HG03442 (cell line): Measurements from ENCODE around the gene ANO6.
"Not testable (repeated sequence)": the region's sequence is repeated elsewhere in the genome, so short reads cannot be mapped to it uniquely, and the experiment has no call there.

Source experiments
- ATAC-seq: cut with Tn5 transposase; IDR thresholded peaks from one replicate; pipeline ENCODE4 v1.9.1; 2021; ENCODE audit warnings: mild to moderate bottlenecking, moderate library complexity; ENCODE audit not compliant: unreplicated experiment

The ANO6 gene

DNA sequence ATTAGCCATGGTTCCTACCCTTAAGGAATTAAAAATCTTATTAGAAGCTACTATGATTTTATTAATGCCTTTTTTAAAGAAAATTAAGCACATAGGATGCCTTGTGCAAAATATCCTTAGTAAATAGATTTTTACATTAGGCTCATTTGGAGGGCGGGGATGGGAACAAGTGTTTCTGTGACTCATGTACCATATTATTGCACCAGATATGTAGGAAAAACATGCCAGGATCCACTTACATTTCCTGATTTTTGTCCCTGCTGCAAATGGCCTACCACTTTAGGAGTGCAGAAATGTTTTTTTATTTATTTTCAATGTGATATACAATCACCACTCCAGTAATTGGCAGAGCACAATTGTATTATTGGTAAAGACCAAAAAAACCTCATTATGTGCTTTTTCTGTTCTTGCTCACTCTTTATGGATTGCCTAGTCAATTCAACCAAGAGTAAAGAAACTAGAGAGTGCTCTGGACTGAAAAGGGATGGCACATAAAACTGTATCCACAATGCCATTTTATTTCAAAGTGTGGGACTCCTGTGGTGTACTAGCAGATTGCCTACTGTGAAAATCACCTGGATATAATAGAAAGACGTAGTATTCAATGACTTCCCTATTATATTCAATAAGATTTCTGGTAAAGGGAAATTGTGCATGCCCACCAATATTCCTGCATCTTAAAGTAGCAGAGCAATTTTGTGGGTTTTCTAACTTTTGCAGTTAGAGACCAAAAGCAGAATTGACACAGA is 86.9 kb downstream of the ANO6 start:
- ATAC-seq, result no peak

DNA sequence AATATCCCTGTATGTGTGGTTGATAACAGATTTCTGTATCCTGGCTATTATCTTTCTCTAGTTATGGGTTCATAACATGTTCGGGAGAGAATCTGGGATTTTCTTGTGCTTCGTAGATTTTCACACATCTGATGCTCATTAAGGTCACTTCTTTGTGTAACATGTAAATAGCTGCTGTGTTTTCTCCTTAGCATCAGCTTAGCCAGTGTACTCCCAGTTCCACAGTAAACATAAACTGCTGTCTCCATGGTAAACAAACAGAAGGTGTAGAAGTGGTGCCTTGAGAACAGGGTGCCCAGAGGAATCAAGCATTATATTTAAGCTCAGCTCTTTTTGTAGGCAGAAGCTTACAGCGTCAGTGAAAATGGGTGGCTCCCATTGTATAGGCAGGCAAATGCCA is 88.0 kb downstream of the ANO6 start:
- ATAC-seq, result no peak

DNA sequence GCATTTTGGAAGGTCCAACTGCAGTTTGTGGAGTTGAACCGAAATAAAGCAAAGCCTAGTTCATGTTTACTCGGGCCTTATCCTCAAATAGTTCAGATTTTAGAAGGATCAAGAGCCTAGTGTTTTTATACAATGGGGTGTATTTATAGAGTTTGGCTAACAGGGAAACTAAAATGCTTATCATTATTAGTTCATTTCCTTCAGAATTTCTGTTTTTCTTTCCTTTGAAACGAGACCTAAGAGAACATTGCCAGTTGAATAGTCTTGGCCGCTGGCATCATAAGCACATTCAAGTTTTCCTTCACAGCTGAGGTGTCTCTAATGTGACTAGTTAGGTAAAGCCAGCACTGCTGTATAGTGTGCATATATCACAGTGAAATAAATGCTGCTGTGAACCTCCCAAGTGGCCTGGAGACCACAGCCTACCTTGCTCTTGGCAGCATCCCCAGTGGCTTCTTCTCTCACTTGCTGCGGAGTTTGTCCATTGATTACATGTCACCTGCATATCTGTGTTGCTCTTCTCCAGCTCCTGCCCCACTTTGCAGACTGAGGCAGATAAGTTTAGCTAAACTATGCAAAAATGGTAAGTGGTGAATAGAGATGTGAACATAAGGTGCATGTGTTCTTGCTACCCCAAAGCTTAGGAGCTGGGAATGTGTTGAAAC is 88.8 kb downstream of the ANO6 start:
- no peak for ATAC-seq

DNA sequence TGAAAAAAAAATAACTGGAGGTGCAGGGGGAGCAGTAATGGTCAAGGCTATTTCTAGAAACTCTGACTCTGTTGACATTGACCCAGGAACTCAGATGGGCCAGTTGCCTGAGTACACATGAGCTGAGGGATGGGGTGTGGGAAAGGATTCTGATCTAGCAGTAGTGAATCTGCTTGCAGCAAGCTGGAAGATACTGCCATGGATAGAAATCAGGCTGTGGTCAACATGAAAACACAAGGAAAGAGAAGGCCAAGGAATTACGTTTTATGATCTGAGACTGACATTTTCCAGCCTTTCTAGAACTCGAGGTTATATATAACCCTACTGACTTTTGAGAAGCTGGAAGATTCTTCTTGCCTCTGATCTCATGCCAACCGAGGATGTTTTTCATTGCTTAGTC is 90.0 kb downstream of the ANO6 start:
- ATAC-seq, result no peak

DNA sequence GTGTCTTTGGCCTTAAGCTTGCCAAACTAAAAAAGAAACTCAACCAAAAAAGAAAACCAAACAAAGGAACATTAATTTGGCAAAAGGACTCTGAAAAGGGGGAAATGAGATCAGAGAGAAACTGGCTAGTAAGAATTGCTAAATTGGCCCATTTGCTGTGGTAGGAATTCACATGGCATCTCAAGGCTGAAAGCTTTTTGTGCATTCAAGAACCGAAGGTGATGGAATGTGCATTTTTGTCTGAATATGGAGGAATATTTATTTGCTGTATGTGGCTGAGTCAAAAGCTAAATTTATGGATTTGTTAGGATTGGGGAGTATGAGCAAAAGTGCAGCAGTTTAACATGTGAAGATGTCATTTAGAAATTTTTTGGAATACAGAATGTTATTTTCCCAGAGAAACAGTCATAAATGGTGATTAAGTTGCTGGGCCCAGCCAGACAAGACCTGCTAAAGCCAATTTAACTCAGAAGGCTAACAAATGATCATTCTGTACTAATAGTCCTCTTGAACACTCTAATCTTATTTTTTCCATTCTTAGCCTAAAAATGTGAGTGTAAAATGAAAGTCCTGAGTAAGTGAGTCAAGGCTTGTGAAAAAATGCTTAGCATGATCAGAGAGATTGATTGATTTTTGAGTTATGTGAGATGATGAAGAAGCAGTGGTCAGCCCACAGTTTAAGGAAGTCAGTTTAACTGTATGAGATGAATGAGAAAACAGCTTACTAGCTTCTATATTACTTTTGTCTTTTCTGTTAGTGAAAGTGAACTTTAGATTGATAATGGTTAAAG is 94.1 kb downstream of the ANO6 start:
- no peak for ATAC-seq

DNA sequence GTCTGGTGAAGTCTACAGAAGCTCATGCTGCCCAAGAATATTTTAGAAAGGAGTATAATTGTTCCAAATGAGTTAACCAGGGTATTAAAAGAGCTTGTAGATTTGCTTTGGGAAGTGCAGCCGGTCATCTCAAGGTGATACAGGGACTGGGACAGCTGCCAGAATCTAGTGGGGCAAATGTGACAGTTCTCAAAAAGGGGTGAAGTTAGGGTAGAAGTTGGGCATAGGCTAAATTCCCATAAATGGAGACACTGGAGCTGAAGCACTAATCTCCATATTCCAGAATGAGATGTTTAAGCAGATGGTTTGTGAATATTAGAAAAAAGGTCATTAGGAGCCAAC is 94.7 kb downstream of the ANO6 start:
- no peak for ATAC-seq

DNA sequence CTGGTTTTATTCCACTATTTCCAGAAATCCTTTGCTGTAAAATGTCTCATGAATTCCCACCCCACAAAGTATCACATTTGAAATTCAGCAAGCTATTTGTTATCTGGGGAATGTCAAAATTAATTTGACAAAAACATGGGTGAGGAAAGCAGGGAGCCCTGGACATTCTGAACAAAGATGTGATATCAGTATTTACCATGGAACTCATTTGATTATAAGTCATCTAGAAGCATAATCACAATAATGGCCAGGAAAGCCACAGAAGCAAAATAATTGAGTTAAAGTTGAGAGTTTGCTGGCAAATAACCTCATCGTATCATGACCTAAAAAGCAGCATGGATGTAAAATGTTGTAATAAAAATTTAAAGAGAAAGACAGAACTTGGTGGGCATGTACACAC is 96.1 kb downstream of the ANO6 start:
- no peak for ATAC-seq

DNA sequence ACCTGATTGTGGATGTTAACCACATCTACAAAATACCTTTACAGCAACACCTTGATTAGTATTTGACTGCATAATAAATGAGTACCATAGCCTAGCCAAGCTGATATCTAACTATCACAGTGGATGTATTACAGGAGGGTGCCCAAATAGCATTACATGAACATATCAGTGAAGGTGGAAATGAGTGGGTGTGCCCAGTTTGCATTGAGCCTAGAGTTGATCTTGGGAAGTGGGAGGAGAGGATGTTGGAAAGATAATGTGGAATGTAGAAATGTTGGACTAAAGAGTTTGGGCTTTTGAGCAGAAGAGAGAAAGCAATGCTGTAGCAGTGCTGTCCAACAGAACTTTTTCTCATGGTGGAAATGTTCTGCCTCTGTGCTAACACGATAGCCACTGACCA is 98.9 kb downstream of the ANO6 start:
- no peak for ATAC-seq

DNA sequence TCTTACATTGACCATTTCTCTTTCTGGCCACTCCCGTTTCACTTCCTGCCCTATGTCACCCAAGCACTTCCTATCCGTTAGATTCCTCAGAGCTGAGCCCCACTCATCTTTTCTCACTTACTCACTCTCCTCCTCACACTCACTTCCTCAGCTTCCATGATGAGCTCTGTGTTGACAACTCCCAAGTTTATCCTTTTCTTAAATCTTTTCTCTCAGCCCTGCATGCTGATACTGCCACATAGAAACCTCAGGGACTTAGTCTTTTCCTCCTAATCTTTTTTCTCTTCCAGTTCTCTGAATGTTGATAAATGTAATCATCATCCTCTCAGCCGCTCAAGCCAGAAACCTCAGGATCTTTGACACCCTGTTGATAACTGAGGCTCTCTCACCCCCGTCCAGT is 99.6 kb downstream of the ANO6 start:
- no peak for ATAC-seq

DNA sequence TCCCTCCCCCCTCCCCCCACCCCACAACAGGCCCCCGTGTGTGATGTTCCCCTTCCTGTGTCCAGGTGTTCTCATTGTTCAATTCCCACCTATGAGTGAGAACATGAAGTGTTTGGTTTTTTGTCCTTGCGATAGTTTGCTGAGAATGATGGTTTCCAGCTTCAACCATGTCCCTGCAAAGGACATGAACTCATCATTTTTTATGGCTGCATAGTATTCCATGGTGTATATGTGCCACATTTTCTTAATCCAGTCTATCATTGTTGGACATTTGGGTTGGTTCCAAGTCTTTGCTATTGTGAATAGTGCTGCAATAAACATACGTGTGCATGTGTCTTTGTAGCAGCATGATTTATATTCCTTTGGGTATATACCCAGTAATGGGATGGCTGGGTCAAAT is 101.4 kb downstream of the ANO6 start:
- ATAC-seq, result not testable (repeated sequence)

DNA sequence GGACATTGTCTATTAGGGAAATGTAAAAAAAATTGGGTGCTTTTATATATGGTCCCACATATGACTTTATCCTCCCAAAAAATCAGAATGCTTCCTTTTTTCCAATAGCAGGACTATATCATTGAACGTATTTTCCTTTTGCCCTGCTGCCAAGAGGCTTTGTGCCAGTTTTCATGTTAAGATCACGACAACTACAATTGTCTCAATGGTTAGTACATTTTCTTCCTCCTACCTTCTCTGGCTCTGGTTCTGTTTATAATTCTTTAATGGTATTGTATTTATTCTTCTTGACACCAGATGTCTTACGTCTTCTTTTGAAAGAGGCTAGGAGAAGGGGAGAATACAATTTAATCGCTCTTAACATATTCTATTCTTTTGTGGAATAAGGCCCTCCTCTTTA is 106.9 kb downstream of the ANO6 start:
- ATAC-seq, result no peak

DNA sequence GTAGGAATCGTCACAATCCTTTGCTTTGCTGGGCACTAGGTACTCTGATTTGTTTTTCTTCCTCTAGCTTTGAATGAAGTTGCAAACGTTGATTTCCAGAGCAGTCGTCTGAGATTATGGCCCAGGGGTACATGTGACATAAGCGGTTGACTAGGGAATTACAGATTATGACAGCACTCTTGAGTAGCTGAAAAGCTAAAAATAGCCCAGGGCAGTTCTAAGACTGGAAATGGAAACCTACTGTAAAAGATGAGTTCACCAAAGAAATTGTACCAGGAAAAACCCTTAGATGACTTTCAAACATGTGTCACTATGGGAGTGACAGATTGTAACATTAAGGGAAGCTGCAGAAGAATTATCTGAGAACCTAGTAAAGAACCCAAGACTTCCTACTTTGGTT is 108.5 kb downstream of the ANO6 start:
- no peak for ATAC-seq

DNA sequence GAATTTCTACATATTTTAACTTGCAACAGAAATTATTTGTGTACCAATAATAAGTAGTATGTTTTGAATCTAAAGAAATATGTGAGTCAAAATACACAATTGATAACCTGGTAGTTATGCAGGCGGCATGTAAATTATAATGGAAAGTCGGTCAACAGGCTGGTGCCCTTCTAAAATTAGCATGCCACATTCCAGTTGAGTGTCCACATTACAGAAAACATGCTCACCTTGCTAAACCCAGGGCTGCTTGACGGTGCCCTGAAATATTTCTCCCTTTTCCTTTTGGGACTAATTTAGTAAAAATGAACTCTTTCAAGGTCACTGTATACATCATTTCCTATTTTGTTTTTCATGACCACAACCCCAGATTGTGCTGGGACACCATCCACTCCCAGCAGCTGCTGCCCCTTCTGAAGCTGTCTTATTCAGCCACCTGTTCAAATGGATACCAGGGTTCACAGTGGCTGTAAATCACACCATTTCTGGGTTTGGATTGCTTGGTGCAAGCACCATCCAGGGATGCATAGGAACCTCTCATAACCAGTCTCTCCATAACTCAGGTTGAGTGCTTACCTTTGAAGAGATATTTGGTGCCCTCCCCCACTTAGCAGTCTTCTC is 110.6 kb downstream of the ANO6 start:
- no peak for ATAC-seq

DNA sequence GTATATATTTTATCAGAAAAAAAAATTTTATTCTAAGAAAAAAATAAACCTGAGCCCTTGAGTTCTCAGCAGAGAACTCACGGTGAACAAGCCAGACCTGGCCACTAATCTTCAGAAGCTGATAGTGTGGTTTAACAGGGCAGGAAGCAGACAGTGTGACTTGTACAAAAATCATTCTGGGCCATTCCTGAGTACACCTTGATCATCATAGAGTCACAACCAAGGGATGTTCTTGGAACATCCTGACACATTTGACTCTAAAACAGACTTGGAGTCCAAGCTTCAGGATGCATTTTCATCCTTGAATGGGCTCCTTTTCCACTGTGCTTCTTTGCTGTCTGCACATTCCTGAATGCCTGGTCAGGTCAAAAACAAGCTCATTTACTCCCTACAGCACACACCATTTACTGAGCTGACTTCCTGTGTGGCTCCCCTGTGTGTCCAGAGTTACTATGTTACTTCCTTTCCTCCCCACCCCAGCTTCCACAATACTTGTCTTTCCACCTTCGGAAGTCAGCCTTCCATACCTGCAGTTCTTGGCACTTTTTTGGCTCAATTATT is 112.0 kb downstream of the ANO6 start:
- no peak for ATAC-seq

DNA sequence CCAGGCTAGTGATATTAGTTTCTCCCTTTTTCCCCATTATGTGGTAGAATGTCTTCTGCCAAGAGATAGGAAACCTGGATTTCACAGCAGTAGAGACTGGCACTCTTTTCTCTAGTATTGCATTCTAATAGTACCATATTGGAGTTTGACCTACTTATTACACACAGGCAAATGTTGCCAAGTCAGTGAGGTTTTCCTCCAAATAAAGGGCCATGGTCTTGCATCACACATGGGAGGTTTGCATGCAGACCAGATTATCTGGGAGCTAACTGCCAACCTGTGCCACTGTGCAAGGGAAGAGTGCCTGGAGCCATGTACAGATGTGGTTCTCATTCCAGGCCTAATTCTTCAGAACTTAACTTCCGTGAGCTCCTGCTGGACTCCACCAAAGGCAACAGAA is 113.3 kb downstream of the ANO6 start:
- ATAC-seq, result no peak

DNA sequence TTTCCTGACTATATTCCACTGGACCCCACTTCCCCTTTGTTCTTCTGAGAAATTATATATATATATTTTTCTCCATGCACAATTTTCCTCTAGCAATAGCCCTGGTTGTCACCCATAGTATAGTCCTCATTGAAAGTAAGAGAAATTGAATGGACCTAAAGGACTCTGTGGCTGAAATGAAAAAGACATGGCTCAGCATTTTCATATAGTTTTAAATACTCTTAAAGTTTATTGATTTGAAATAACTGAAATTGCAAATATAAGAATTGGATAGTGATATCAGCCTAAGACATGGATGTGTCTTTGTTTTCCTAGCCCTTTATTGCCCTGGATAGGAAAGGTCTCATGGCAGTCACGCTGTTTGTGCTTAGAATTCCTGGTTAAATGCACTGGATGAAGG is 113.8 kb downstream of the ANO6 start:
- ATAC-seq, result no peak

DNA sequence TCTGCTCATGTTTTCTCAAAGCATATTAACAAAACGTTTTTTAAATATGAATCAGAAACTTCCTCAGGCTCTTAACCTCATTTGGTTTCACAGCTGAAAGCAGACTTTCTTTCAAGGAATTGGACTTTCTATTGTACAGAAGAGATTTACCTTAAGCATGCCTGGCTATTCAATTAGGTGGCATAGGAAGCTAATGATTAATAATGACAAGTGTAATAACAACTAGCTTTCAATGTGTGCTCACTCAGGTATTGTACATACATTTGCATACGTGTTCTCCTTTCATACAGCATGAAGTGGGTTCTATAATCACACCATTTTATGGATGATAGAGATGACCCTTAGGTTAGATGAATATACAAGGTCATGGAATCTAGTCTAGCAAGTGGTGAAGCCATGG is 115.7 kb downstream of the ANO6 start:
- ATAC-seq, result no peak

DNA sequence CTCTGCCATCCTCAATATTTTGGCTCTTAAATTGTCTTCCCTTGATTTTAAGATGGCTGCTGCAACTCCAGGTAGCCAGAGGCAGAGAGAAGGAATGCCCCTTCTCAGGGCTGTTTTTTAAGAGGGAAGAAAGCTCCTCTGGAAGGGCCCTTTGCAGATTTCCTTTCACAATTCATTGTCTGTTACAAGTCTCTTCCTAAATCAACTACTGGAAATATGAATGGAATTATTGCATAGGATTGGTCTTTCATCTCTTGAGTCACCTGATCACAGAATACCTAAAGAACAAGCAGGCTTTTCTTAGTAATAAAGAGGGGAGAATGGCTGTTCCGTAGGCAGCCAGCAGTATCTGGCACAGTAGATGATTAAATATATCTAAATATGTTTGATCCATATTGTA is 118.5 kb downstream of the ANO6 start:
- no peak for ATAC-seq

DNA sequence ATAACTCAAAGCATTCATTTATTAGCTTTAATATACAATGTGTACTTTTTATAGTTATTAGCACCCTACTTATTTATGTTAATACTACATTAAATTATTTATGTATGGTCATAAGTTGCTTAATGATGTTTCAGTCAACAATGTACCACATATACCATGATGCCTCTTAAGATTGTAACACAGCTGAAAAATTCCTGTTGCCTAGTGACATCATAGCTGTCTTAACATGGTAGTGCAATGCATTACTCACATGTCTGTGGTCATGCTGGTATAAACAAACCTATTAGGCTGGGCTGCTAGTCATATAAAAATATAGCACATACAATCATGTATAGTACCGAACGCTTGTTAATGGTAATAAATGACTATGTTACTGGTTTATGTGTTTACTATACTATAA is 120.4 kb downstream of the ANO6 start:
- ATAC-seq, result no peak

DNA sequence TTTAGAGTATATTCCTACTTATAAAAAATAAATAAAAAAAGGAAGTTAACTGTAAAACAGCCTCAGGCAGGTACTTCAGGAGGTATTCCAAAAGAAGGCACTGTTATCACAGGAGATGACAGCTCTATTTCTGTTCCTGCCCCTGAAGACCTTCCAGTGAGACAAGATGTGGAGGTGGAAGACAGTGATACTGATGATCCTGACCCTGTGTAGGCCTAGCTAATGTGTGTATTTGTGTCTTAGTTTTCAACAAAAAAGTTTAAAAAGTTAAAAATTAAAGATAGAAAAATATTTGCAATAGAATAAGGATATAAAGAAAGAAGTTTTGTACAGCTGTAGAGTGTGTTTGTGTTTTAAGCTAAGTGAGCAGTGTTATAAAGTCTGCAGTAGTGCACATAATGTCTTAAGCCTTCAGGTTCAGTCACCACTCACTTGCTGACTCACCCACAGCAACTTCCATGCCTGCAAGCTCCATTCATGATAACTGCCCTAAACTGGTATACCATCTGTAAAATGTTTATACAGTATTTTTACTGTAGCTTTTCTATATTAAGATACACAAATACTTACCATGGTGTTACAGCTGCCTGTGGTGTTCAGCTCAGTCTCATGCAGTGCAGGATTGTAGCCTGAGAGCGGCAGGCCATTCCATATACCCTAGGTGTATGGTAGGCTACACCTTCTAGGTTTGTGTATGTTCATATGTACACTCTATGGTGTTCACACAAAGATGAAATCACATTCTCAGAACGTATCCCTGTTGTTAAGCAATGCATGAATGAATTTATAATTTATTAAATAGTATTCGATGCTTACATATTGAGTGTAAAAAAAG is 121.1 kb downstream of the ANO6 start:
- no peak for ATAC-seq

DNA sequence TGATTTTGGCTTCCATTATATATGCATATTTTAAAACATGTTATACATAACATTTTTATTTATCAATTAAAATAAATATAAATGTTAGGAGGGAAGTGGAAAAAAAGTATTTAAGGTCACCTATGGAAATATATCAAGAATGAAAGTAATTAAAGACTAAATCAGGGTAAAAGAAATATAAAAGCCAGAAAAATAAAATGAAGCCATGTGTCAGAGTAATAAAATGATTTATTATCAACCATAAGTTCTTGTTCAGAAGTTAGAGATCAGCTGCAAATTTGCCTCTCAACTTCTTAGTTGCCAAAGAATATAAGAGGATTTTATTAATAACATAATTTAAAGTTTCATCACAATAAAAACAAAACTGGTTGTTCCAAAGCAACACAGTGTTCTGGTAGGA is 121.9 kb downstream of the ANO6 start:
- ATAC-seq, result no peak
